ENCODE measurements around the gene ASB3.

ASB3 gene

GRCh38 chr2:53620981-53621380 is 165.8 kb downstream of the ASB3 start:
- Histone ChIP-seq H3K4me3 (no peak overlapping the region), H3K27ac (no peak overlapping the region)
